WI38 (cell line): Measurements from ENCODE around the gene CDC25B.

ENCODE experiments used
- H3K4me3 ChIP-seq: 2 replicates; pipeline ENCODE4 v1.5.1; 2011; ENCODE audit warnings: low read depth, mild to moderate bottlenecking, control low read depth, low read length
- TF ChIP-seq, protein P1 (sequence below): IDR thresholded peaks from 2 replicates; pipeline ENCODE4 v1.5.1; 2012; ENCODE audit warnings: low read depth, mild to moderate bottlenecking, control low read depth, low read length

Gene CDC25B

DNA sequence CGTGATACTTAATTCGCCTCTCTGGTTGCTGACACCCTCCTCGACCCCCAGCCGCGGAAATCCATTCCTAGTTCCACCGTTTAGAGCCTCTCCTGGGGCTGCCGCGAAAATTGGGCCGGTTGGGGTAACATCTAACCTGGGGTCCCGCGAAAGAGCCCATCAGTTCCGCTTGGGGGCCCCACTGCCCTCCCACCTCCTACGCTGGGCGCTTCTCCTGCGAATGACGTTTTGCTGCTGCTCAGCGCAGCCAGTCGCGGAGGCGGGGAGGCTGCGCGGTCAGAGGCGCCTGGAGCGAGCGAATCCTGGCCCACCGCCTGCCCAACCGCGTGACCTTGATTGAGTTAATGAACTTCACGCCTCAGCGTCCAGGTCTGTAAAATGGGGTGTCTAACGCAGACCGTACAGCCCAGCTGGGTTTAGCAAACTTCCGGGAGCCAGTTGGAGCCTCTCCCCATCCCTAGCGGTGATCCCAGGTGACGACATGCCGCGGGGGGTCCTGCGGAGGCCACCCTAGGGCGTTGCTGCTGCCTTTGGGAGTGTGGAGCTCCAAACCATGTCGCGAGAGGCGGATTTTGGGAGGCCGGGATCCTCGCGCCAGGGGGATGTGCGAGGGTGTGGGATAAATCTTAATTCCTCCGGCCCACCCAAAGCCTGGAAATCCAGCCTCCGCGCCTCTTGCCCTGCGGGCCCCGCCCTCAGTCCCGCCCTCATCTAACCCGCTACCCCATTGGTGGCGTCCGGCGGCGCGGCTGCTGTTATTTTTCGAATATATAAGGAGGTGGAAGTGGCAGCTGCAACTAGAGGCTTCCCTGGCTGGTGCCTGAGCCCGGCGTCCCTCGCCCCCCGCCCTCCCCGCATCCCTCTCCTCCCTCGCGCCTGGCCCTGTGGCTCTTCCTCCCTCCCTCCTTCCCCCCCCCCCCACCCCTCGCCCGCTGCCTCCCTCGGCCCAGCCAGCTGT is at the start of gene CDC25B:
Gene CDC25B (plus strand): TSS at position 800 of the 958 bp plus-strand sequence. CDS start 222 bp downstream, outside the sequence.
- TF ChIP-seq, protein P1, sequence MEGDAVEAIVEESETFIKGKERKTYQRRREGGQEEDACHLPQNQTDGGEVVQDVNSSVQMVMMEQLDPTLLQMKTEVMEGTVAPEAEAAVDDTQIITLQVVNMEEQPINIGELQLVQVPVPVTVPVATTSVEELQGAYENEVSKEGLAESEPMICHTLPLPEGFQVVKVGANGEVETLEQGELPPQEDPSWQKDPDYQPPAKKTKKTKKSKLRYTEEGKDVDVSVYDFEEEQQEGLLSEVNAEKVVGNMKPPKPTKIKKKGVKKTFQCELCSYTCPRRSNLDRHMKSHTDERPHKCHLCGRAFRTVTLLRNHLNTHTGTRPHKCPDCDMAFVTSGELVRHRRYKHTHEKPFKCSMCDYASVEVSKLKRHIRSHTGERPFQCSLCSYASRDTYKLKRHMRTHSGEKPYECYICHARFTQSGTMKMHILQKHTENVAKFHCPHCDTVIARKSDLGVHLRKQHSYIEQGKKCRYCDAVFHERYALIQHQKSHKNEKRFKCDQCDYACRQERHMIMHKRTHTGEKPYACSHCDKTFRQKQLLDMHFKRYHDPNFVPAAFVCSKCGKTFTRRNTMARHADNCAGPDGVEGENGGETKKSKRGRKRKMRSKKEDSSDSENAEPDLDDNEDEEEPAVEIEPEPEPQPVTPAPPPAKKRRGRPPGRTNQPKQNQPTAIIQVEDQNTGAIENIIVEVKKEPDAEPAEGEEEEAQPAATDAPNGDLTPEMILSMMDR, result peak; percentile 59
- H3K4me3 ChIP-seq, result peak within 1 kb of the TSS; percentile 87

DNA sequence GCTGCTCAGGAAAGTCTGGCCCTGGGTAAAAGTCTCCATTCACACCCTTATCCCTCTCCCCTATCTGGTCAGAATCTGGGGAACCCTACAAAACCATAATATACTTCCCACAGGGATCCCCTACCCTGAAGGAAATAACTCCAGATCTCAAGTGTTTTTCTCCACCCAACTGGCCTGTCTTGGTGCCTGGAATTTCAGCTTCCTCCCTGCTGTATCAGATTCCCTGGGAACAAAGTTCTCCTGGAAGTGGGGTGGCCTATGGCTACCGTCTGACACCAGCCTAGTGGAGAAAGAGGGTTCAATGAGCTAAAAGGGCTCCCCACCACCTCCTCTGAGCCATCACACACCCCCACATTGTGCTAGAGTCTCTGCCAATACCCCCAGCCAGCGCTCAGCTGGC is 48.6 kb upstream of the CDC25B start:
- TF ChIP-seq, protein P1, result no peak
- H3K4me3 ChIP-seq, result no peak overlapping the region

DNA sequence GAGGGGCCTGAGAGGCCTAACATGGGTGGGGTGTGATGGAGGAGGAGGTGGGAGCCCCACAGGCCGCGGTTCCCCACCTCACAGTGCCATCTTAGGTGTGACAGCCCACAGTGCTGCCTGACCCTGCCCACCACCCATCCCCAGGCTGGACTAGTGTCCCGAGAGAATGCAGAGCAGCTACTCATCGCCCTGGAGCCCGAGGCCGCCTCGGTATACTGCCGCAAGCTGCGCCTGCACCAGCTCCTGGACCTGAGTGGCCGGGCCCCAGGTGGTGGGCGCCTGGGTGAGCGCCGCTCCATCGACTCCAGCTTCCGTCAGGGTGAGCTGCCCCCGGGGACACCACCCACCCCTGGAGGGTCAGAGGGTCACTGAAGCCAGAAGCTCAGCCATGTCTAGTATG is 48.0 kb upstream of the CDC25B start:
- TF ChIP-seq, protein P1, result no peak
- no peak overlapping the region for H3K4me3 ChIP-seq

DNA sequence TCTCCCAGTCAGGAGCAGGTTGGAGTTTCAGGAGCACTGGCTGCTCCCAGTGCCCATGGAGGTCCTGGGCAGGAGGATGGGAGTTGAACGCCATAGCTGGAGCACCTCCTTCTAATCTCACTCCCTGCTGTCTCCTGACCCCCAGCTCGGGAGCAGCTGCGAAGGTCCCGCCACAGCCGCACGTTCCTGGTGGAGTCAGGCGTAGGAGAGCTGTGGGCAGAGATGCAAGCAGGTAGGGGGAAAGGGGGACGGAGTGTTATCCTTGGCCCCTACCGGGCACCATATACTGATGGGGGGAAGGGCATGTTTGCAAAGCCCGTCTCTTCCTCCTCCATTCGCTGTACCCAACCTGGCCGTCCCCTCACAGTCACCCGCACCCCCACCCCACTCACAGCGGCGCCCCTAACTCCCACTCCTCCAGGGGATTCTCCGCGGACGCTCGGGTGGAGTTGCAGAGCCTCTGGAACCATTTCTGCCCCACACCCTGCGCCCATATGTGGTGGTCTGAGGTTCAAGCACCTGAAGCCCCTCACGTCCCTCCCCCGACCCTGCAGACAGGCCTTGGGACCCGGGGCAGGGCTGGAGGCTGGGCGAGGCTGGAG is 46.9 kb upstream of the CDC25B start:
- TF ChIP-seq, protein P1, result no peak
- no peak overlapping the region for H3K4me3 ChIP-seq

DNA sequence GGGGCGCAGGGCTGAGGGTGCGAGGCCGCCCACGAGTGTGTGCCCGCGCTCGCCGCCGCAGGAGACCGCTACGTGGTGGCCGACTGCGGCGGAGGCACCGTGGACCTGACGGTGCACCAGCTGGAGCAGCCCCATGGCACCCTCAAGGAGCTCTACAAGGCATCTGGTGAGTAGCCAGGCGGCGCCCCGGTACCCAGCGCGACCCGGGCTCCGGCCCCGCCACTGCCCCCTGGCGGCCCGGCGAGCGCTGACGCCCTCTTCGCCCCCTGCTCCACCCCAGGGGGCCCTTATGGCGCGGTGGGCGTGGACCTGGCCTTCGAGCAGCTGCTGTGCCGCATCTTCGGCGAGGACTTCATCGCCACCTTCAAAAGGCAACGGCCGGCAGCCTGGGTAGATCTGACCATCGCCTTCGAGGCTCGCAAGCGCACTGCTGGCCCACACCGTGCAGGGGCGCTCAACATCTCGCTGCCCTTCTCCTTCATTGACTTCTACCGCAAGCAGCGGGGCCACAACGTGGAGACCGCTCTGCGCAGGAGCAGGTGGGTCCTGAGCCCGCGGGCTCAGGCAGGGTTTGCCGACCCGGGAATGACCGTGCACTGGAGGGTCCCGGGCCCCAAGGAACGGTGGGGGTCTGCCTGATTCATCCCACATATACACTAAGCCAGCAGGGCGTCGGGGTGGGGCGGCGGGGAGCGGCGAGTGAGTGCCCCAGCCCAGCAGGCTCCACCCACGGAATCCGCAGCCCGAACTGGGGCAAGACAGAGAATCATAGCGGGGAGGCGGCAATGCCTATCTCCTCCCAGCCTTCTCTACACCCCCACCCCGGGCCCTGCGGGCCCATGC is 46.2 kb upstream of the CDC25B start:
- no peak overlapping the region for H3K4me3 ChIP-seq
- TF ChIP-seq, protein P1, result no peak

DNA sequence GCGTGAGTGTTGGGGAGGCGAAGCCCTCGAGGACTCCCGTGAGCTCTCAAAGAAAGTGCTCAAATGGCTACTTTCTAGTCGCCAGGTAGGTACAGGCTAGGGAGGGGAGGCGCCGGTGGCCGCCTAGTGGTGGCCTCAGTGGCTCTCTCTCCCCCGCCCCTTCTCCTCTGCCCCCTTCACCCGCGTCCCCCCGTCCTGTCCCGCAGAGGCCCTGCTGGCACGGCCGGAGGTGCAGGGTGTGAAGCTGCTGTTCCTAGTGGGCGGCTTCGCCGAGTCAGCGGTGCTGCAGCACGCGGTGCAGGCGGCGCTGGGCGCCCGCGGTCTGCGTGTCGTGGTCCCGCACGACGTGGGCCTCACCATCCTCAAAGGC is 44.8 kb upstream of the CDC25B start:
- TF ChIP-seq, protein P1, result no peak
- no peak overlapping the region for H3K4me3 ChIP-seq
